ENCODE data around the gene AP1AR.

- TF ChIP-seq CTCF (IDR thresholded peaks at IDR 0.05; ENCODE audit: low read length), result no peak
- TF ChIP-seq EZH2 (IDR thresholded peaks at IDR 0.05; ENCODE audit: borderline replicate concordance, low read length), result no peak
These were observed 15.4 kb downstream of the AP1AR start for GRCh38 chr4:112247021-112247420.

All from OCI-LY1 (cell line).